Mesenchymal stem cell (in vitro differentiated cells and primary cell): ENCODE measurements around the gene RASSF7.

ENCODE experiments used
- DNase-seq: peaks from one replicate; pipeline ENCODE4 v3.0.0-alpha.2; 2013
- H2AFZ ChIP-seq: one replicate; pipeline ENCODE4 v1.6.1; 2013; ENCODE audit warnings: low read depth, mild to moderate bottlenecking, control low read depth, inconsistent platforms, low read length, moderate library complexity
- H2AK5ac ChIP-seq: 2 replicates; pipeline ENCODE4 v1.6.1; 2013; ENCODE audit warnings: low read length, moderate library complexity, mild to moderate bottlenecking, inconsistent platforms; ENCODE audit not compliant: severe bottlenecking
- H2BK120ac ChIP-seq: one replicate; pipeline ENCODE4 v1.6.1; 2013; ENCODE audit warnings: low read depth, mild to moderate bottlenecking, inconsistent platforms, low read length, moderate library complexity
- H2BK12ac ChIP-seq, 2 experiments: one replicate each; pipeline ENCODE4 v1.6.1; 2013; ENCODE audit warnings: inconsistent platforms in 2 of 2, low read length in 2 of 2, mild to moderate bottlenecking in 2 of 2, moderate library complexity in 2 of 2, control low read depth in 1 of 2
- H2BK15ac ChIP-seq: one replicate; pipeline ENCODE4 v1.6.1; 2013; ENCODE audit warnings: mild to moderate bottlenecking, low read depth, inconsistent platforms; ENCODE audit not compliant: poor library complexity, severe bottlenecking
- H2BK5ac ChIP-seq: 2 replicates; pipeline ENCODE4 v1.6.1; 2013; ENCODE audit warnings: low read depth, mild to moderate bottlenecking, low read length, control low read depth, inconsistent platforms; ENCODE audit not compliant: poor library complexity, severe bottlenecking
- H3K14ac ChIP-seq, 2 experiments: one replicate each; pipeline ENCODE4 v1.6.1; 2013; ENCODE audit warnings: inconsistent platforms in 2 of 2, low read length in 2 of 2, control low read depth in 1 of 2, mild to moderate bottlenecking in 1 of 2, moderate library complexity in 1 of 2
- H3K18ac ChIP-seq, 2 experiments: one replicate each; pipeline ENCODE4 v1.6.1; 2013; ENCODE audit warnings: inconsistent platforms in 2 of 2, low read length in 2 of 2, control low read depth in 1 of 2, low read depth in 1 of 2, mild to moderate bottlenecking in 1 of 2
- H3K23ac ChIP-seq, 2 experiments: one replicate each; pipeline ENCODE4 v1.6.1; 2013; ENCODE audit warnings: inconsistent platforms in 2 of 2, low read length in 2 of 2, mild to moderate bottlenecking in 2 of 2, moderate library complexity in 2 of 2, control low read depth in 1 of 2
- H3K27ac ChIP-seq: 2 replicates; pipeline ENCODE4 v1.5.1; 2013; ENCODE audit warnings: mild to moderate bottlenecking, moderate library complexity, low read length, control low read depth, inconsistent platforms; ENCODE audit not compliant: poor library complexity, severe bottlenecking
- H3K27me3 ChIP-seq, 2 experiments: 2 replicates each; pipeline versions ENCODE4 v1.6.1 to v1.7.0; 2013; ENCODE audit warnings: low read length in 2 of 2, mild to moderate bottlenecking in 2 of 2, moderate library complexity in 2 of 2, control low read depth in 1 of 2, inconsistent platforms in 1 of 2; ENCODE audit not compliant: control insufficient read depth in 1 of 2, insufficient read depth in 1 of 2
- H3K36me3 ChIP-seq, 2 experiments: 2 replicates each; pipeline versions ENCODE4 v1.6.1 to v1.7.0; 2013; ENCODE audit warnings: low read length in 2 of 2, control low read depth in 1 of 2, inconsistent platforms in 1 of 2, low read depth in 1 of 2, mild to moderate bottlenecking in 1 of 2; ENCODE audit not compliant: insufficient read depth in 2 of 2, control insufficient read depth in 1 of 2
- H3K4ac ChIP-seq, 2 experiments: one replicate each; pipeline ENCODE4 v1.6.1; 2013; ENCODE audit warnings: inconsistent platforms in 2 of 2, low read length in 2 of 2, mild to moderate bottlenecking in 2 of 2, moderate library complexity in 2 of 2, control low read depth in 1 of 2, low read depth in 1 of 2
- H3K4me1 ChIP-seq: 2 replicates; pipeline ENCODE4 v1.6.1; 2013; ENCODE audit warnings: low read depth, low read length, control low read depth; ENCODE audit not compliant: control insufficient read depth, insufficient read depth
- H3K4me2 ChIP-seq: 2 replicates; pipeline ENCODE4 v1.6.1; 2013; ENCODE audit warnings: low read length, mild to moderate bottlenecking, inconsistent platforms; ENCODE audit not compliant: poor library complexity, severe bottlenecking
- H3K4me3 ChIP-seq, 2 experiments: 2 replicates each; pipeline versions ENCODE4 v1.5.1 to v1.7.0; 2013; ENCODE audit warnings: low read length in 2 of 2, mild to moderate bottlenecking in 2 of 2, control low read depth in 1 of 2, low read depth in 1 of 2; ENCODE audit not compliant: insufficient read depth in 1 of 2
- H3K79me1 ChIP-seq: replicated peaks from 2 replicates; pipeline ENCODE4 v1.6.1; 2013; ENCODE audit warnings: mild to moderate bottlenecking, control low read depth, low read length, inconsistent platforms; ENCODE audit not compliant: poor library complexity, severe bottlenecking
- H3K9ac ChIP-seq: 2 replicates; pipeline ENCODE4 v1.7.0; 2013; ENCODE audit warnings: mild to moderate bottlenecking, low read length, moderate library complexity
- H3K9me3 ChIP-seq: 2 replicates; pipeline ENCODE4 v1.7.0; 2013; ENCODE audit warnings: mild to moderate bottlenecking, low read length; ENCODE audit not compliant: control insufficient read depth
- H4K8ac ChIP-seq: one replicate; pipeline ENCODE4 v1.6.1; 2013; ENCODE audit warnings: inconsistent platforms, mild to moderate bottlenecking, low read length, moderate library complexity
- H4K91ac ChIP-seq: one replicate; pipeline ENCODE4 v1.6.1; 2013; ENCODE audit warnings: mild to moderate bottlenecking, low read length, inconsistent platforms
- WGBS: methylation state at CpG from one replicate; pipeline ENCODE4 v1.1.7; 2013; ENCODE audit warnings: mixed read lengths; 5-methylcytosine and 5-hydroxymethylcytosine counted together

RASSF7 gene

DNA sequence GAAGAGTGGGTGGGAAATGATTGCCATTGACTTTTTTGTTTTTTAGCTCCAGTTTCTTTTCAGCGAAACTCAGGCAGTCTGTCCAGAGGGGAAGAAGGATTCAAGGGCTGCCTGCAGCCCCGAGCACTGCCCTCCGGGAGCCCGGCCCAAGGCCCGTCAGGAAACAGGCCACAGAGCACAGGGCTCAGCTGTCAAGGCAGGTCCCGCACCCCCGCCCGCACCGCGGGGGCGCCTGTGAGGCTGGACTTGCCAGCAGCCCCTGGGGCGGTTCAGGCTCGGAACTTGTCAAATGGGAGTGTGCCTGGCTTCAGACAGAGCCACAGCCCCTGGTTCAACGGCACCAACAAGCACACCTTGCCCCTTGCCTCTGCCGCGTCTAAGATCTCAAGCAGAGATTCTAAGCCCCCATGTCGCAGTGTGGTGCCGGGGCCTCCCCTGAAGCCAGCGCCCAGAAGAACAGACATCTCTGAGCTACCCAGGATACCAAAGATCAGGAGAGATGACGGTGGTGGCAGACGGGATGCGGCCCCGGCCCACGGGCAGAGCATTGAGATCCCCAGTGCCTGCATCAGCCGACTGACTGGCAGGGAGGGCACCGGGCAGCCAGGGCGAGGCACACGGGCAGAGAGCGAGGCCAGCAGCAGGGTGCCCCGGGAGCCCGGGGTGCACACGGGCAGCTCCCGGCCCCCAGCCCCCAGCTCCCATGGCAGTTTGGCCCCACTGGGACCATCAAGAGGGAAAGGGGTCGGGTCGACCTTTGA, 46.4 kb downstream of the RASSF7 start:
- Histone ChIP-seq H3K27me3 (no peaks in the 10 kb centered on the region), H2BK120ac (no peak overlapping the region), H2BK12ac (no peak overlapping the region), H3K4me3 (no peak overlapping the region), H3K9ac (no peak overlapping the region), H3K4ac (no peak overlapping the region), H3K14ac (no peak overlapping the region), H2AK5ac (no peak overlapping the region), H3K36me3 (peaks cover 92 to 95% of the 10 kb centered on the region in 2 experiments), H4K8ac (no peak overlapping the region), H2BK5ac (no peak overlapping the region), H4K91ac (peak overlapping the region; percentile 16), H3K4me2 (no peak overlapping the region), H3K18ac (no peak overlapping the region), H3K23ac (no peak overlapping the region), H3K79me1 (peaks cover 50% of the 10 kb centered on the region), H3K4me1 (peaks cover 6% of the 10 kb centered on the region), H3K27ac (no peak overlapping the region), H2AFZ (no peak overlapping the region), H2BK15ac (no peak overlapping the region), H3K9me3 (no peaks in the 10 kb centered on the region)
- WGBS, result 96% methylated on average over 34 of the region's 35 CpGs
- no peak for DNase-seq

GRCh38 chr11:607971-608659, 47.3 kb downstream of the RASSF7 start:
- Histone ChIP-seq H3K27me3 (no peaks in the 10 kb centered on the region), H2BK12ac (no peak overlapping the region), H3K9ac (no peak overlapping the region), H3K79me1 (peaks cover 49% of the 10 kb centered on the region), H3K36me3 (peaks cover 93 to 96% of the 10 kb centered on the region in 2 experiments), H2AK5ac (no peak overlapping the region), H3K14ac (no peak overlapping the region), H3K4me3 (no peak overlapping the region), H4K91ac (no peak overlapping the region), H2BK5ac (no peak overlapping the region), H3K27ac (no peak overlapping the region), H3K23ac (no peak overlapping the region), H3K4me2 (no peak overlapping the region), H2AFZ (no peak overlapping the region), H4K8ac (no peak overlapping the region), H3K18ac (no peak overlapping the region), H2BK120ac (no peak overlapping the region), H3K4ac (no peak overlapping the region), H3K4me1 (peaks cover 9% of the 10 kb centered on the region), H2BK15ac (no peak overlapping the region), H3K9me3 (no peaks in the 10 kb centered on the region)
- WGBS, result 97% methylated on average over 45 of the region's 45 CpGs
- DNase-seq, result no peak

- no peak overlapping the region for H2BK5ac ChIP-seq
- no peak overlapping the region for H2AFZ ChIP-seq
- no peak overlapping the region for H2BK15ac ChIP-seq
- DNase-seq, result no peak
- H4K8ac ChIP-seq, result no peak overlapping the region
- no peak overlapping the region for H3K4me3 ChIP-seq
- H3K14ac ChIP-seq, result no peak overlapping the region
- H3K27me3 ChIP-seq, result no peaks in the 10 kb centered on the region
- H2AK5ac ChIP-seq, result no peak overlapping the region
- H3K27ac ChIP-seq, result no peak overlapping the region
- no peak overlapping the region for H3K4me2 ChIP-seq
- H2BK120ac ChIP-seq, result no peak overlapping the region
- no peaks in the 10 kb centered on the region for H3K9me3 ChIP-seq
- 91% methylated on average over 28 of the region's 28 CpGs for whole genome bisulfite sequencing
- H3K9ac ChIP-seq, result no peak overlapping the region
- peaks cover 15% of the 10 kb centered on the region for H3K4me1 ChIP-seq
- no peak overlapping the region for H4K91ac ChIP-seq
- no peak overlapping the region for H2BK12ac ChIP-seq
- no peak overlapping the region for H3K23ac ChIP-seq
- no peak overlapping the region for H3K18ac ChIP-seq
- peaks cover 92 to 96% of the 10 kb centered on the region in 2 experiments for H3K36me3 ChIP-seq
- peaks cover 48% of the 10 kb centered on the region for H3K79me1 ChIP-seq
- H3K4ac ChIP-seq, result no peak overlapping the region
These were observed 48.1 kb downstream of the RASSF7 start for GRCh38 chr11:608791-609251.

DNA sequence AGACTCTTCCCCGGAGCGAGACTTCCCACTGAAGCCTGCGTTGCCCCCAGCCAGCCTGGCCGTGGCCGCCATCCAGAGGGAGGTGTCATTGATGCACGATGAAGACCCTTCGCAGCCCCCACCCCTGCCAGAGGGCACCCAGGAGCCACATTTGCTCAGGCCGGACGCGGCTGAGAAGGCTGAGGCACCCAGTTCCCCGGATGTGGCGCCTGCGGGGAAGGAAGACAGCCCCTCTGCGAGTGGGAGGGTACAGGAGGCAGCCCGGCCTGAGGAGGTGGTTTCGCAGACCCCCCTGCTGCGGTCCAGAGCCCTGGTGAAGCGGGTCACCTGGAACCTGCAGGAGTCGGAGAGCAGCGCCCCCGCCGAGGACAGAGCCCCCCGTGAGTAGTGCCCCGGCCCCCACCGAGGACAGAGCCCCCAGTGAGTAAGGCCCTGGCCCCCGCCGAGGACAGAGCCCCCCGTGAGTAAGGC, 48.6 kb downstream of the RASSF7 start:
- Histone ChIP-seq H2AK5ac (no peak overlapping the region), H3K14ac (no peak overlapping the region), H3K27me3 (no peaks in the 10 kb centered on the region), H2BK120ac (no peak overlapping the region), H3K27ac (no peak overlapping the region), H2BK12ac (no peak overlapping the region), H2AFZ (no peak overlapping the region), H3K9me3 (no peaks in the 10 kb centered on the region), H3K4ac (no peak overlapping the region), H4K8ac (no peak overlapping the region), H3K23ac (no peak overlapping the region), H2BK15ac (no peak overlapping the region), H2BK5ac (no peak overlapping the region), H3K79me1 (peaks cover 48% of the 10 kb centered on the region), H3K36me3 (peaks cover 86 to 97% of the 10 kb centered on the region in 2 experiments), H3K18ac (no peak overlapping the region), H3K9ac (no peak overlapping the region), H4K91ac (no peak overlapping the region), H3K4me2 (no peak overlapping the region), H3K4me3 (no peak overlapping the region), H3K4me1 (peaks cover 20% of the 10 kb centered on the region)
- WGBS, result 93% methylated on average over 28 of the region's 28 CpGs
- no peak for DNase-seq
